Keratinocyte (primary cell): ENCODE data around the gene OR52A1. TPM values are rescaled to one million over a fixed set of nuclear protein-coding genes. Genes with fewer than 3 reads are reported as not detected.

Experiments used
- DNase-seq: peaks from one replicate; pipeline ENCODE4 v3.0.0-alpha.2; 2011; ENCODE audit warnings: low read depth, missing footprints, low spot score
- FAIRE-seq: peaks from 2 replicates; lab custom pipeline; 2011; peaks lifted over from hg19 to GRCh38; lab: Jason Lieb, UNC
- H2AFZ ChIP-seq: 2 replicates; pipeline ENCODE4 v1.6.0; 2012; ENCODE audit warnings: low read length, control low read depth, inconsistent platforms; ENCODE audit not compliant: control insufficient read depth
- H3K27ac ChIP-seq: 2 replicates; pipeline ENCODE4 v1.5.1; 2011; ENCODE audit warnings: low read length; ENCODE audit not compliant: control insufficient read depth, insufficient read depth
- H3K27me3 ChIP-seq: 3 replicates; pipeline ENCODE4 v1.6.0; 2011; ENCODE audit warnings: low read length; ENCODE audit not compliant: control insufficient read depth, insufficient read depth; ENCODE audit errors: extremely low read depth
- H3K36me3 ChIP-seq, 2 experiments: 2 replicates in 1 of 2; 3 replicates in 1 of 2; pipeline ENCODE4 v1.5.1; 2011; ENCODE audit warnings: low read length in 2 of 2, mild to moderate bottlenecking in 1 of 2; ENCODE audit not compliant: control insufficient read depth in 2 of 2, insufficient read depth in 2 of 2; ENCODE audit errors: extremely low read depth in 1 of 2
- H3K4me1 ChIP-seq: 3 replicates; pipeline ENCODE4 v1.5.1; 2011; ENCODE audit warnings: low read length; ENCODE audit not compliant: control insufficient read depth, insufficient read depth; ENCODE audit errors: extremely low read depth
- H3K4me2 ChIP-seq: 3 replicates; pipeline ENCODE4 v1.6.0; 2011; ENCODE audit warnings: low read depth, low read length; ENCODE audit not compliant: control insufficient read depth, insufficient read depth; ENCODE audit errors: extremely low read depth
- H3K4me3 ChIP-seq, 3 experiments: fragments of 200-600 bp in 1 of 3; sonication (generic) in 1 of 3; 2 replicates in 2 of 3; 3 replicates in 1 of 3; pipeline ENCODE4 v1.5.1; 2011 to 2016; ENCODE audit warnings: low read length in 3 of 3, mild to moderate bottlenecking in 3 of 3, control low read depth in 2 of 3, inconsistent platforms in 1 of 3, low read depth in 1 of 3, mixed read lengths in 1 of 3, mixed run types in 1 of 3, moderate library complexity in 1 of 3; ENCODE audit not compliant: control insufficient read depth in 2 of 3, insufficient read depth in 2 of 3; ENCODE audit errors: extremely low read depth in 1 of 3
- H3K79me2 ChIP-seq: 2 replicates; pipeline ENCODE4 v1.6.0; 2012; ENCODE audit warnings: low read length; ENCODE audit not compliant: control insufficient read depth, insufficient read depth
- H3K9ac ChIP-seq: 3 replicates; pipeline ENCODE4 v1.6.0; 2011; ENCODE audit warnings: low read length; ENCODE audit not compliant: control insufficient read depth, insufficient read depth; ENCODE audit errors: extremely low read depth
- H3K9me1 ChIP-seq: 3 replicates; pipeline ENCODE4 v1.6.0; 2011; ENCODE audit warnings: low read length; ENCODE audit not compliant: control insufficient read depth, insufficient read depth; ENCODE audit errors: extremely low read depth
- H3K9me3 ChIP-seq: 2 replicates; pipeline ENCODE4 v1.5.1; 2012; ENCODE audit warnings: low read depth, low read length; ENCODE audit not compliant: control insufficient read depth
- H4K20me1 ChIP-seq: 3 replicates; pipeline ENCODE4 v1.6.0; 2011; ENCODE audit warnings: low read length; ENCODE audit not compliant: control insufficient read depth, insufficient read depth; ENCODE audit errors: extremely low read depth
- EZH2 ChIP-seq: IDR thresholded peaks from one replicate; pipeline ENCODE4 v1.6.1; 2012; ENCODE audit warnings: inconsistent platforms, mild to moderate bottlenecking, low read length, moderate library complexity
- dilution Hi-C: fragments of 300-500 bp; cut with MboI; formaldehyde crosslinking; loops from one replicate; pipeline ENCODE4 v1.7.0; 2020; ENCODE audit warnings: low sequenced_read_pairs; ENCODE audit not compliant: extremely low pct_ligation_motif_present
- polyA plus RNA-seq, 5 experiments: library from polyadenylated mRNA; depleted of rRNA in 3 of 5; stranded (reverse) in 3 of 5; stranded (forward) in 1 of 5; unstranded in 1 of 5; fragments of >200 nt; gene quantifications; 1 replicate in 1 of 5; 2 replicates in 3 of 5; 3 replicates in 1 of 5; pipeline versions ENCODE4 v1.2.1 to v1.2.3, GENCODE V29; 2011 to 2012; ENCODE audit warnings: missing spikeins in 2 of 5, low read depth in 1 of 5, low replicate concordance in 1 of 5
- TF ChIP-seq, protein P1 (sequence below), 3 experiments: IDR thresholded peaks in 1 of 3; conservative IDR thresholded peaks in 1 of 3; optimal IDR thresholded peaks in 1 of 3; 2 replicates in 2 of 3; 3 replicates in 1 of 3; pipeline versions ENCODE3 to v1.5.1; 2011; ENCODE audit warnings: low read length in 3 of 3, mild to moderate bottlenecking in 3 of 3, moderate library complexity in 2 of 3, control low read depth in 1 of 3, inconsistent platforms in 1 of 3; ENCODE audit not compliant: insufficient read depth in 2 of 3; ENCODE audit errors: extremely low read depth in 1 of 3

OR52A1 gene
- polyA plus RNA-seq, 1 donor (not counting 4 experiments of a cell fraction or from before 2014, with no cell fraction given): not detected

- H3K36me3 ChIP-seq: no peaks in the 10 kb centered on the region
- dilution Hi-C loops: no loop called here
- no peaks in the 10 kb centered on the region for H4K20me1 ChIP-seq
- no peak overlapping the region for H3K4me2 ChIP-seq
- no peaks in the 10 kb centered on the region for H3K79me2 ChIP-seq
- H3K9me1 ChIP-seq: no peaks in the 10 kb centered on the region
- no peaks in the 10 kb centered on the region for H3K4me1 ChIP-seq
- no peak overlapping the region for H3K9ac ChIP-seq
- no peaks in the 10 kb centered on the region for H3K9me3 ChIP-seq
- TF ChIP-seq, protein P1, sequence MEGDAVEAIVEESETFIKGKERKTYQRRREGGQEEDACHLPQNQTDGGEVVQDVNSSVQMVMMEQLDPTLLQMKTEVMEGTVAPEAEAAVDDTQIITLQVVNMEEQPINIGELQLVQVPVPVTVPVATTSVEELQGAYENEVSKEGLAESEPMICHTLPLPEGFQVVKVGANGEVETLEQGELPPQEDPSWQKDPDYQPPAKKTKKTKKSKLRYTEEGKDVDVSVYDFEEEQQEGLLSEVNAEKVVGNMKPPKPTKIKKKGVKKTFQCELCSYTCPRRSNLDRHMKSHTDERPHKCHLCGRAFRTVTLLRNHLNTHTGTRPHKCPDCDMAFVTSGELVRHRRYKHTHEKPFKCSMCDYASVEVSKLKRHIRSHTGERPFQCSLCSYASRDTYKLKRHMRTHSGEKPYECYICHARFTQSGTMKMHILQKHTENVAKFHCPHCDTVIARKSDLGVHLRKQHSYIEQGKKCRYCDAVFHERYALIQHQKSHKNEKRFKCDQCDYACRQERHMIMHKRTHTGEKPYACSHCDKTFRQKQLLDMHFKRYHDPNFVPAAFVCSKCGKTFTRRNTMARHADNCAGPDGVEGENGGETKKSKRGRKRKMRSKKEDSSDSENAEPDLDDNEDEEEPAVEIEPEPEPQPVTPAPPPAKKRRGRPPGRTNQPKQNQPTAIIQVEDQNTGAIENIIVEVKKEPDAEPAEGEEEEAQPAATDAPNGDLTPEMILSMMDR (optimal IDR thresholded peaks at IDR 0.05 in 1 of 3, IDR thresholded peaks at IDR 0.05 in 1 of 3, conservative IDR thresholded peaks at IDR 0.05 in 1 of 3; ENCODE audit: extremely low read depth in 1 of 3, insufficient read depth in 2 of 3, low read length in 3 of 3): no peak
- FAIRE-seq: no peak
- H2AFZ ChIP-seq: no peak overlapping the region
- no peak for DNase-seq
- no peaks in the 10 kb centered on the region for H3K27me3 ChIP-seq
- no peak overlapping the region for H3K27ac ChIP-seq
- H3K4me3 ChIP-seq: no peak overlapping the region
These were observed 25.1 kb downstream of the OR52A1 start for GRCh38 chr11:5129457-5129877.

GRCh38 chr11:5124891-5125620 lies 29.5 kb downstream of the OR52A1 start:
- Histone ChIP-seq H3K36me3 (no peaks in the 10 kb centered on the region), H3K4me2 (no peak overlapping the region), H3K79me2 (no peaks in the 10 kb centered on the region), H3K4me1 (no peaks in the 10 kb centered on the region), H3K27me3 (no peaks in the 10 kb centered on the region), H3K9me3 (no peaks in the 10 kb centered on the region), H3K27ac (no peak overlapping the region), H2AFZ (no peak overlapping the region), H3K4me3 (no peak overlapping the region), H3K9ac (no peak overlapping the region), H3K9me1 (no peaks in the 10 kb centered on the region), H4K20me1 (no peaks in the 10 kb centered on the region)
- DNase-seq (no peak), FAIRE-seq (no peak)
- TF ChIP-seq, protein P1 (optimal IDR thresholded peaks at IDR 0.05 in 1 of 3, IDR thresholded peaks at IDR 0.05 in 1 of 3, conservative IDR thresholded peaks at IDR 0.05 in 1 of 3; ENCODE audit: extremely low read depth in 1 of 3, insufficient read depth in 2 of 3, low read length in 3 of 3): no peak
- no peak for TF ChIP-seq EZH2
- dilution Hi-C loops: no loop called here
